Measurements from ENCODE around the gene PLCXD1.
"Not testable (repeated sequence)": the region's sequence is repeated elsewhere in the genome, so short reads cannot be mapped to it uniquely, and the experiment has no call there.

Gene PLCXD1

GRCh38 chrX:302975-303374, 21.8 kb downstream of the PLCXD1 start:
- Histone ChIP-seq H3K9ac (ENCODE audit: low read length) (no peak overlapping the region), H3K4me1 (ENCODE audit: control insufficient read depth, insufficient read depth, low read length) (no peaks in the 10 kb centered on the region), H3K27me3 (replicated peaks; ENCODE audit: control insufficient read depth, insufficient read depth, low read length) (no peaks in the 10 kb centered on the region), H3K36me3 (ENCODE audit: control insufficient read depth, insufficient read depth, low read length, severe bottlenecking) (peaks cover 60% of the 10 kb centered on the region), H3K4me3 (ENCODE audit: low read length) (no peak overlapping the region), H3K9me3 (ENCODE audit: control insufficient read depth, low read length) (no peaks in the 10 kb centered on the region)
- DNase-seq (ENCODE audit: low read depth) = no peak

- DNase-seq (ENCODE audit: low read depth); H3K9ac ChIP-seq (ENCODE audit: low read length); H3K27me3 ChIP-seq (replicated peaks; ENCODE audit: control insufficient read depth, insufficient read depth, low read length); H3K9me3 ChIP-seq (ENCODE audit: control insufficient read depth, low read length); H3K4me1 ChIP-seq (ENCODE audit: control insufficient read depth, insufficient read depth, low read length); H3K4me3 ChIP-seq (ENCODE audit: low read length): not testable (repeated sequence)
- peaks cover 63% of the 10 kb centered on the region for H3K36me3 ChIP-seq (ENCODE audit: control insufficient read depth, insufficient read depth, low read length, severe bottlenecking)
Observed at GRCh38 chrX:305781-306613, 24.8 kb downstream of the PLCXD1 start.

- H3K9ac ChIP-seq (ENCODE audit: low read length); DNase-seq (ENCODE audit: low read depth); H3K4me3 ChIP-seq (ENCODE audit: low read length); H3K4me1 ChIP-seq (ENCODE audit: control insufficient read depth, insufficient read depth, low read length); H3K9me3 ChIP-seq (ENCODE audit: control insufficient read depth, low read length); H3K27me3 ChIP-seq (replicated peaks; ENCODE audit: control insufficient read depth, insufficient read depth, low read length): not testable (repeated sequence)
- peaks cover 67% of the 10 kb centered on the region for H3K36me3 ChIP-seq (ENCODE audit: control insufficient read depth, insufficient read depth, low read length, severe bottlenecking)
Observed at GRCh38 chrX:306614-307251, 25.6 kb downstream of the PLCXD1 start.

GRCh38 chrX:307261-308111, 26.3 kb downstream of the PLCXD1 start:
- DNase-seq (ENCODE audit: low read depth) = no peak
- Histone ChIP-seq H3K9ac (ENCODE audit: low read length) (no peak overlapping the region), H3K4me3 (ENCODE audit: low read length) (no peak overlapping the region), H3K4me1 (ENCODE audit: control insufficient read depth, insufficient read depth, low read length) (no peaks in the 10 kb centered on the region), H3K27me3 (replicated peaks; ENCODE audit: control insufficient read depth, insufficient read depth, low read length) (no peaks in the 10 kb centered on the region), H3K36me3 (ENCODE audit: control insufficient read depth, insufficient read depth, low read length, severe bottlenecking) (peaks cover 71% of the 10 kb centered on the region), H3K9me3 (ENCODE audit: control insufficient read depth, low read length) (no peaks in the 10 kb centered on the region)

GRCh38 chrX:308821-309520, 27.8 kb downstream of the PLCXD1 start:
- Histone ChIP-seq H3K27me3 (replicated peaks; ENCODE audit: control insufficient read depth, insufficient read depth, low read length) (no peaks in the 10 kb centered on the region), H3K4me1 (ENCODE audit: control insufficient read depth, insufficient read depth, low read length) (no peaks in the 10 kb centered on the region), H3K36me3 (ENCODE audit: control insufficient read depth, insufficient read depth, low read length, severe bottlenecking) (peaks cover 79% of the 10 kb centered on the region), H3K9ac (ENCODE audit: low read length) (no peak overlapping the region), H3K9me3 (ENCODE audit: control insufficient read depth, low read length) (no peaks in the 10 kb centered on the region), H3K4me3 (ENCODE audit: low read length) (no peak overlapping the region)
- no peak for DNase-seq (ENCODE audit: low read depth)

DNA sequence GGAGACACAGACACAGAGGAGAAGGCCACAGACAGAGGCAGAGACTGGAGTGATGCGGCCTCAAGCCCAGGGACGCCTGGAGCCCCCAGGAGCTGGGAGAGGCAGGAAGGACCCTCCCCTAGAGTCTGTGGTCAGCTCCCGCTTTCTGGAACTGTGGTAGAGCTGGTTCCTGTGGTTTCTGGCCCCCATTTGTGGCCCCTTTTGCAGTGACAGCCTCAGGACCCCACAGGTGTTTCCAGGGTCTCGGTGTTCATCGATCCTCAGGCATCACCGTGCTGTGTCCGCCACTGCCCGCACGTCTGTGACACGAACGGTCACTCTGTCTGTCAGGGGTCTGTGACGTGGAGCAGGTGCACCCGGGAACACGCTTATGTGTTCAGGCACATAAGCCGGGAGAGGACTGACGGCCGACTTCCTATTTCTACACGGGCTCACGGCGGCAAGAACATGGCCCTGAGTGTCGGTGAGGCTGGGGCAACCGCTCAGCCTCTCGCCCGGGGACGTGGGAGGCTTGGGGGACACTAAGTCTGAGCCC, 29.5 kb downstream of the PLCXD1 start:
- H3K4me3 ChIP-seq (ENCODE audit: low read length) = no peak overlapping the region
- H3K27me3 ChIP-seq (replicated peaks; ENCODE audit: control insufficient read depth, insufficient read depth, low read length) = no peaks in the 10 kb centered on the region
- H3K9ac ChIP-seq (ENCODE audit: low read length) = no peak overlapping the region
- no peak for DNase-seq (ENCODE audit: low read depth)
- no peaks in the 10 kb centered on the region for H3K9me3 ChIP-seq (ENCODE audit: control insufficient read depth, low read length)
- peaks cover 81% of the 10 kb centered on the region for H3K36me3 ChIP-seq (ENCODE audit: control insufficient read depth, insufficient read depth, low read length, severe bottlenecking)
- no peaks in the 10 kb centered on the region for H3K4me1 ChIP-seq (ENCODE audit: control insufficient read depth, insufficient read depth, low read length)

DNA sequence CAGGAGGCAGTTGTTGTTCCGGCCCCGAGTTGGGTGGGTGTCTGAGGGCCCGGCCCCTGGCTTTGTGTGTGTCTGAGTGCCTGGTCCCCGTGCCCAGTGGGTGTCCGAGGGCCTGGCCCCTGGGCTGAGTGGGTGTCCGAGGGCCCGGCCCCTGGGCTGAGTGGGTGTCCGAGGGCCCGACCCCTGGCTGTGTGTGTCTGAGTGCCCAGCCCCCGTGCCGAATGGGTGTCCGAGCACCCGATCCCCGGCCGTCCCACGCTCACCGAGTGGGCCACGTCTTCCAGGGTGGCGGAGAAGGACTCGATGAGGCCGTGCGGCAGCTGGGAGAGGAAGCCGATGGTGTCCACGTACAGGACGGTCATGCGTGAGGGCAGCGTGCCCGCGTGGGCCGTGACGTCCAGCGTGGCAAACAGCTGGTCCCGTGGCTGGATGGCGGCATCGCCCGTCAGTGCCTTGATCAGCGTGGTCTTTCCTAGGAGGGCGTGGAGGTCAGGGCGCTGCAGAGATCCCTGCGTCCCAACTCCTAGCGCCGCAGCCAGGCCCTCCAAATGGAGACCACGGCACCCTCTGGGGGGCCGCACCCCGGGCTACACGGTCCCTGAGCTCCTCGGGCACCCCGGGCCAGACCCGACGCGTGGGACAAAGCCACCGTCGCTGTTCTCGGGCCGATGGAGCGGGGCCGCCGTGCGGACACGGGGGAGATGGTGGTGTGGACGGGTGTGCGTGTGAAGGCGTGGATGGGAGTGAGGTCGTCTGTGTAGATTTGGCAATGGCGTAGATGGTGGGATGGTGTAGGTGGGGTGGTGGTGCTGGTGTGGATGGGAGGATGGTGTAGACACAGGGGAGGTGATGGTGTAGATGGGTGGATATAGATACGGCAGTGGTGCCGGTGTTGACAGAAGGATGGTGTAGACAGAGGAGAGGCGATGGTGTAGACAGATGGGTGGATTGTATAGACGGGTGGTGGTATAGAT, 30.3 kb downstream of the PLCXD1 start:
- DNase-seq (ENCODE audit: low read depth) = no peak
- H3K9ac ChIP-seq (ENCODE audit: low read length) = no peak overlapping the region
- peaks cover 73% of the 10 kb centered on the region for H3K36me3 ChIP-seq (ENCODE audit: control insufficient read depth, insufficient read depth, low read length, severe bottlenecking)
- H3K9me3 ChIP-seq (ENCODE audit: control insufficient read depth, low read length) = no peaks in the 10 kb centered on the region
- no peak overlapping the region for H3K4me3 ChIP-seq (ENCODE audit: low read length)
- no peaks in the 10 kb centered on the region for H3K27me3 ChIP-seq (replicated peaks; ENCODE audit: control insufficient read depth, insufficient read depth, low read length)
- no peaks in the 10 kb centered on the region for H3K4me1 ChIP-seq (ENCODE audit: control insufficient read depth, insufficient read depth, low read length)

GRCh38 chrX:312621-313331, 31.6 kb downstream of the PLCXD1 start:
- no peak for DNase-seq (ENCODE audit: low read depth)
- H3K4me3 ChIP-seq (ENCODE audit: low read length) = no peak overlapping the region
- H3K9me3 ChIP-seq (ENCODE audit: control insufficient read depth, low read length) = no peaks in the 10 kb centered on the region
- no peaks in the 10 kb centered on the region for H3K4me1 ChIP-seq (ENCODE audit: control insufficient read depth, insufficient read depth, low read length)
- H3K9ac ChIP-seq (ENCODE audit: low read length) = no peak overlapping the region
- H3K27me3 ChIP-seq (replicated peaks; ENCODE audit: control insufficient read depth, insufficient read depth, low read length) = no peaks in the 10 kb centered on the region
- H3K36me3 ChIP-seq (ENCODE audit: control insufficient read depth, insufficient read depth, low read length, severe bottlenecking) = peaks cover 60% of the 10 kb centered on the region

GRCh38 chrX:313546-313945, 32.4 kb downstream of the PLCXD1 start:
- Histone ChIP-seq H3K4me3 (ENCODE audit: low read length) (no peak overlapping the region), H3K4me1 (ENCODE audit: control insufficient read depth, insufficient read depth, low read length) (no peaks in the 10 kb centered on the region), H3K9ac (ENCODE audit: low read length) (no peak overlapping the region), H3K36me3 (ENCODE audit: control insufficient read depth, insufficient read depth, low read length, severe bottlenecking) (peaks cover 55% of the 10 kb centered on the region), H3K9me3 (ENCODE audit: control insufficient read depth, low read length) (no peaks in the 10 kb centered on the region), H3K27me3 (replicated peaks; ENCODE audit: control insufficient read depth, insufficient read depth, low read length) (no peaks in the 10 kb centered on the region)
- no peak for DNase-seq (ENCODE audit: low read depth)
